Caco-2 (cell line): ENCODE data around the gene TXNDC17. TPM values are rescaled to one million over a fixed set of nuclear protein-coding genes. Genes with fewer than 3 reads are reported as not detected.

Source experiments
- BruUV-seq: library from RNA; stranded (reverse); fragments of 400-500 nt; replicated peaks from 2 replicates; lab custom pipeline; 2021; lab: Mats Ljungman, UMichigan
- CTCF ChIA-PET: fragments of 300-600 bp; sonication (Branson Sonifier 250); formaldehyde crosslinking; loops from one replicate; lab custom pipeline; 2022; ENCODE audit warnings: antibody characterized with exemption; lab: Charles Lee
- POLR2A ChIA-PET: fragments of 300-600 bp; sonication (Branson Sonifier 250); formaldehyde crosslinking; loops from one replicate; lab custom pipeline; 2022; ENCODE audit warnings: antibody characterized with exemption; lab: Charles Lee
- DNase-seq, 2 experiments: peaks; one replicate each; pipeline versions ENCODE4 v3.0.0 to v3.0.0-alpha.2; 2020 to 2022
- H3K27me3 ChIP-seq: replicated peaks from 2 replicates; pipeline ENCODE4 v1.6.0; 2011; ENCODE audit warnings: low read length; ENCODE audit not compliant: control insufficient read depth, insufficient read depth
- H3K36me3 ChIP-seq: 2 replicates; pipeline ENCODE4 v1.5.1; 2011; ENCODE audit warnings: low read length; ENCODE audit not compliant: control insufficient read depth, insufficient read depth
- H3K4me1 ChIP-seq: fragments of 250-450 bp; sonication (Bioruptor Pico); 2 replicates; pipeline ENCODE4 v1.5.1; 2020; ENCODE audit warnings: mild to moderate bottlenecking
- H3K4me3 ChIP-seq: 2 replicates; pipeline ENCODE4 v1.5.1; 2011; ENCODE audit warnings: low read depth, mild to moderate bottlenecking, control low read depth, low read length
- H3K9me3 ChIP-seq: fragments of 250-450 bp; sonication (Bioruptor Pico); 2 replicates; pipeline ENCODE4 v1.5.1; 2020; ENCODE audit warnings: mild to moderate bottlenecking, moderate library complexity
- H3K27ac Mint-ChIP-seq: one replicate; pipeline ENCODE4 v1.8.0; 2022; ENCODE audit warnings: mixed read lengths; ENCODE audit not compliant: unreplicated experiment
- H3K27me3 Mint-ChIP-seq: one replicate; pipeline ENCODE4 v1.8.0; 2022; ENCODE audit warnings: mixed read lengths; ENCODE audit not compliant: insufficient read depth, unreplicated experiment
- H3K36me3 Mint-ChIP-seq: one replicate; pipeline ENCODE4 v1.8.0; 2022; ENCODE audit warnings: mild to moderate bottlenecking, mixed read lengths; ENCODE audit not compliant: insufficient read depth, unreplicated experiment
- H3K4me1 Mint-ChIP-seq: one replicate; pipeline ENCODE4 v1.8.0; 2022; ENCODE audit warnings: low read depth, mixed read lengths; ENCODE audit not compliant: unreplicated experiment
- H3K4me3 Mint-ChIP-seq: one replicate; pipeline ENCODE4 v1.8.0; 2022; ENCODE audit warnings: mild to moderate bottlenecking, moderate library complexity, mixed read lengths; ENCODE audit not compliant: unreplicated experiment
- H3K9me3 Mint-ChIP-seq: one replicate; pipeline ENCODE4 v1.8.0; 2022; ENCODE audit warnings: mixed read lengths; ENCODE audit not compliant: unreplicated experiment
- CTCF ChIP-seq, 2 experiments: fragments of 200-600 bp in 1 of 2; IDR thresholded peaks; 1 replicate in 1 of 2; 2 replicates in 1 of 2; pipeline versions ENCODE4 v1.5.1 to v1.8.0; 2011 to 2022; ENCODE audit warnings: antibody characterized with exemption in 1 of 2, control low read depth in 1 of 2, inconsistent platforms in 1 of 2, low read depth in 1 of 2, low read length in 1 of 2, mild to moderate bottlenecking in 1 of 2, moderate library complexity in 1 of 2; ENCODE audit not compliant: insufficient read depth in 1 of 2, severe bottlenecking in 1 of 2, unreplicated experiment in 1 of 2
- intact Hi-C: fragments of 100-400 bp; cut with micrococcal nuclease; formaldehyde crosslinking; loops from one replicate; pipeline ENCODE4 v1.10.0; 2022; ENCODE audit not compliant: unreplicated experiment
- total RNA-seq: library from RNA; stranded (reverse); gene quantifications from 2 replicates; pipeline ENCODE4 v1.2.3, GENCODE V29; 2022

Gene TXNDC17
- total RNA-seq, 1 experiment from 2014 or later: 59.1 TPM

GRCh38 chr17:6677158-6677831, 36.4 kb downstream of the TXNDC17 start:
- Mint-ChIP-seq H3K36me3 (no peaks in the 10 kb centered on the region), H3K4me1 (no peaks in the 10 kb centered on the region), H3K9me3 (no peaks in the 10 kb centered on the region), H3K27me3 (no peaks in the 10 kb centered on the region), H3K27ac (no peak overlapping the region), H3K4me3 (no peak overlapping the region)
- DNase-seq: no peak
- ChIA-PET POLR2A (no interaction called here), CTCF (no interaction called here)
- TF ChIP-seq CTCF (IDR thresholded peaks at IDR 0.05; ENCODE audit: insufficient read depth in 1 of 2, low read depth in 1 of 2, low read length in 1 of 2, severe bottlenecking in 1 of 2, unreplicated experiment in 1 of 2): no peak
- H3K9me3 ChIP-seq: no peaks in the 10 kb centered on the region
- no peak overlapping the region for H3K4me3 ChIP-seq
- H3K27me3 ChIP-seq: no peaks in the 10 kb centered on the region
- H3K4me1 ChIP-seq: no peaks in the 10 kb centered on the region
- no TSS peak for BruUV-seq
- H3K36me3 ChIP-seq: no peaks in the 10 kb centered on the region
- intact Hi-C loops: no loop called here

- no peak overlapping the region for H3K4me3 ChIP-seq
- Mint-ChIP-seq H3K27me3 (no peaks in the 10 kb centered on the region), H3K9me3 (no peaks in the 10 kb centered on the region), H3K4me3 (no peak overlapping the region), H3K4me1 (no peaks in the 10 kb centered on the region), H3K27ac (no peak overlapping the region), H3K36me3 (no peaks in the 10 kb centered on the region)
- TF ChIP-seq CTCF (IDR thresholded peaks at IDR 0.05; ENCODE audit: insufficient read depth in 1 of 2, low read depth in 1 of 2, low read length in 1 of 2, severe bottlenecking in 1 of 2, unreplicated experiment in 1 of 2): no peak
- H3K36me3 ChIP-seq: no peaks in the 10 kb centered on the region
- BruUV-seq: no TSS peak
- no peaks in the 10 kb centered on the region for H3K4me1 ChIP-seq
- intact Hi-C loops: no loop called here
- POLR2A ChIA-PET: no interaction called here
- no peaks in the 10 kb centered on the region for H3K27me3 ChIP-seq
- H3K9me3 ChIP-seq: no peaks in the 10 kb centered on the region
- no peak for DNase-seq
- CTCF ChIA-PET: no interaction called here
Observed at GRCh38 chr17:6677946-6678345, 37.1 kb downstream of the TXNDC17 start.

- Histone ChIP-seq H3K4me3 (no peak overlapping the region), H3K9me3 (no peaks in the 10 kb centered on the region), H3K27me3 (no peaks in the 10 kb centered on the region), H3K36me3 (no peaks in the 10 kb centered on the region), H3K4me1 (no peaks in the 10 kb centered on the region)
- Mint-ChIP-seq H3K27ac (no peak overlapping the region), H3K9me3 (no peaks in the 10 kb centered on the region), H3K27me3 (no peaks in the 10 kb centered on the region), H3K36me3 (no peaks in the 10 kb centered on the region), H3K4me3 (no peak overlapping the region), H3K4me1 (no peaks in the 10 kb centered on the region)
- no TSS peak for BruUV-seq
- intact Hi-C loops: no loop called here
- no peak for TF ChIP-seq CTCF (IDR thresholded peaks at IDR 0.05; ENCODE audit: insufficient read depth in 1 of 2, low read depth in 1 of 2, low read length in 1 of 2, severe bottlenecking in 1 of 2, unreplicated experiment in 1 of 2)
- CTCF ChIA-PET: no interaction called here
- POLR2A ChIA-PET: no interaction called here
- no peak for DNase-seq
Observed at GRCh38 chr17:6679241-6679640, 38.4 kb downstream of the TXNDC17 start.
